GM19239 (cell line): ENCODE data around the gene PRKG1.

Experiments
- DNase-seq: peaks from one replicate; pipeline ENCODE4 v3.0.0; 2011; ENCODE audit warnings: low spot score; ENCODE audit not compliant: insufficient read length
- FAIRE-seq: peaks from 2 replicates; lab custom pipeline; 2011; peaks lifted over from hg19 to GRCh38; lab: Jason Lieb, UNC

PRKG1 gene

DNA sequence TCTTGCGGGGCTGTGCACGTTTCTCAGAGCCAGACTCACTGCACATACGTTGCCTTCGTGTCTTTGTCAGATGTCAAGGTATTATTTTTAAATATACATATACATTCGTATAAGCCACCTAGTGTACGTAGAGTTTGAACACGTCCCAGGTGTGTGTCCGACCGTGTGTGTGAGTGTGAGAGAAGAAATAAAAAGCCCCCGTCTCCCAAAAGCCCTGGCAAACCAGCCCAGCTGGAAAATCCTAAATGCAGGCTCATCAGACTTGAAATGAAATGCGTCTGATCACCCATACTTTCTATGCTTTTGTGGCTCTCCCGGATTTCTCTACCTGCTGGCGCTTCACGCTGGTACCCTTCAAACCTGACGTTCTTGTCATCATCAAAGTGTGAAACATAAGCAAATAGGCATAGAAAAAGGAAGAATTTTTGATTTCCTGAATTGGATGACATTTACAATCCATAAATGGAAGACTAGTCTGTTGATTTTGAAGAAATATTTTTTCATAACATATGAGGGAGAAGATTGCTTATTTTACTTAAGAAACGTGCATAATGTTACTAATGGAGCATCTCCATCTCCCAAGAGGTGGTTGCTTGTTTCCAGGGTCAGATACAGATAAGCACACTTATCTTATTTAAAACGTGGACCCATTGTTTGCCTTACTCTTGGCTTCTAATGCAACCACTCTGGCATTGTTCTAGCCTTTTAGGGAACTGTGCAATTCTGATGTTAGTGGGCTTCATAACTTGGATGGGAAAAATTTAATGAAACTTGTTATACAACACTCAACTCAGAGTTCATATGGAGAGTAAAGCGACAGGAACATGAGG is 971 bp downstream of the PRKG1 start:
- DNase-seq = no peak
- FAIRE-seq = no peak

DNA sequence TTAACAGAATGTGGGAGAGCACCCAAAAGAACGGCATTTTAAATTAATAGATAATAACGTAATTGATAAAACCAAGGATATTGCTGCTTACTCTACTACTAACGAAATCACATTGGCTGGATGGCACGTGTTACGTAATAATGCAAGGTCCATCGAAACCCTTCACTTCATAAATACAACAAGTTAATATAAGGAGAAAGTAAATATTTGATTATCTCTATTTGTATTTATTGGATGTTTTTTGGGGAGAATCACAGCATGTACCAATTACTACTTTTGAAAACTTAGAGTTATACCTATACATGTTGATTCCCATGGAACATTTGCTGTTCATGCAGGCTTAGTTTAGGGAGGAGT is 1.6 kb downstream of the PRKG1 start:
- DNase-seq (no peak), FAIRE-seq (no peak)

DNA sequence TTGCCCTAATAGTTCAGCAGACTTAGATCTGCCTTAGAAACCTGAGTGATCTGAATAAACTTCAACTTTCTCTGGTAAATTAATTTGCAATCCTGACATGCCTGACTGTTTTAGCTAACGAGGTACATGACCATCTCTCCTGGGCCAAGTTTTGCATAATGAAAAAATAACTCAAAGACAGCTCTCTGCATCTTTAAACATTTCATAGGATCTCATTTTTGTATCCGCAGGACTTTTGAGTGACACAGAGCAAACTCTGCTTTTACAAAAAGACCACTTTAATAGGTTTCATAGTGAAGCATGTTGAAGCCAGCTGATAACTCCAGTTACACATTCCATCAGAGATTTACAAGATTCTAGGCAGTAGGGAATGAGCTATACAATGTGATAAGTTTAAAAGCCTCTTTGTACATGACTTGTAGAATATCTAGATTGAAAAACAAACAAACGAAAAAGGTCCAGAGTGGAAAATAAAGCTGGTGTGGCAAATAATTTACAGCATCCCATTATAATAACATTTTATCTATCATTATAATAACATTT is 2.1 kb downstream of the PRKG1 start:
- FAIRE-seq (no peak), DNase-seq (no peak)

DNA sequence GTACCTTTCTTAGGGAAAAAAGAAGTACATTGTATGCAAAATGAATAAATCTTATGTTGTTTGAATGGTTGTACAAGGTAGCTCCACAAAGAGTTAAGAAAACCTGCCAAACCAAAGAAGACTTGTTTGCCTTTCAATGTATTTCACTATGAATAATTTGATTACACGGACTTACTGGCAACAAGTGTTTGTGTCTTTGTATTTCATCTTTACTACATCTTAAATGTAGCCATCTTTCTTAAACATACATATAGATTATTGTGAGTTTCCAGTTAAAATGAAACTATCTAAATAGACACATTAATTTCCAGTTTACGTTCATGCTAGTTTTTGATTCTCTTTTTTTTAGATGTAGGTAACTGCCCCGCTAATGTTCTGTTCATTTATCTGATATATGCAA is 2.8 kb downstream of the PRKG1 start:
- FAIRE-seq (no peak), DNase-seq (no peak)

DNA sequence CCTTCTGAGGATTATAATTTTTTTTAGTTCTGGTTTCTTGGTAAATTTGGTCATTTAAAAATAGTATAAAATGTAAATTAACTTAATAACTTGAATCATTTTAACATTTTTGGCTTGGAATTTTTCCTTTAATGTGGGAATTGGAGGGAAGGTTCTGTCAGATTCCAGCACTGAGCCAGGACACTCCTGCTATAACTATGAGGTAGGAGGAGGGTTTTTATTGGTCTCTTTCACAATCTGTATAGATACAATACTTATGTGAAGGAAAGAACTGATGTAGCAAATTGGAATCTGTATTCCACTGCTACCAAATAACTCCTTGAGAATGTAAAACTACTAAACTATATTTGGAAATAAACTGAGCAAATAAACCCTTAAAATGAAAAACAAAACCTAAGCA is 3.2 kb downstream of the PRKG1 start:
- DNase-seq = no peak
- no peak for FAIRE-seq

DNA sequence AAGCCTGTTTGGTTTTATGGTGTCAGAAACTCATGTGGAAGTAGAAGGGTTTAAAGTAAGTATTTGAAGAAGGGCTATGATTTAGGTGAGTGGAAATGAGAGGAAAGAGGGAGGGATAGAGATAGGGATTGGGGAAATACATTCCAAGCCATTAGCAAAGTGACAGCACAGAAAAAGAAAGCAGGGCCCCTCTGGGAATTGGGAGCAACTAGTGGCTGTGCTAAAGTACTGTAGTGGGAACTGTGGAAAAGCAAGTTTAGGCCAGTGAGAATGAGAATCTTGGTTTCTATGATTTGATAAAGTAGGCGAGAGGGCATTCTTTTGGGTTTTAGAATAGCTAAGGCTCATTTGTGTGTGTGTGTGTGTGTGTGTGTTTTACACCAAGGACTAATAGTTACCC is 5.0 kb downstream of the PRKG1 start:
- DNase-seq = no peak

DNA sequence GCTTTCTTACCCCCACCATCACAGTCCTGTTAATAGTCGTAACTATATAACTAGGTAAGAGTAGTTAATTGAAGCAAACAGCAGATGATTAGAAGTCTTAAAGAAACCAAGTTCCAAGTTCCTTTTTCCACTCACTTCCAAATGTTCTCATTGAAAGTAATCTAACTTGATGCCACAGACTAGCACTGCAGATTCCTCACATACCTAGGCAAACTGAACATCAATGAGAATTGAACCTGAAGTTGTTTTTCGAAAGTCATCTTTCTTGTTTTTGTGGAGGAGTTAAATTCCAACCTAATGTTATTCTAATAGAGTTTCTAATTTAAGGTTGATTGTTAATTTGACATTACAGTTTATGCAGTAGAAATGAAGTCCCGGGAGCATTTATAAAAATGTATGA is 5.5 kb downstream of the PRKG1 start:
- no peak for DNase-seq
- FAIRE-seq = no peak

More for the DNA sequence above, 5.0 kb downstream of the PRKG1 start:
- FAIRE-seq = no peak

DNA sequence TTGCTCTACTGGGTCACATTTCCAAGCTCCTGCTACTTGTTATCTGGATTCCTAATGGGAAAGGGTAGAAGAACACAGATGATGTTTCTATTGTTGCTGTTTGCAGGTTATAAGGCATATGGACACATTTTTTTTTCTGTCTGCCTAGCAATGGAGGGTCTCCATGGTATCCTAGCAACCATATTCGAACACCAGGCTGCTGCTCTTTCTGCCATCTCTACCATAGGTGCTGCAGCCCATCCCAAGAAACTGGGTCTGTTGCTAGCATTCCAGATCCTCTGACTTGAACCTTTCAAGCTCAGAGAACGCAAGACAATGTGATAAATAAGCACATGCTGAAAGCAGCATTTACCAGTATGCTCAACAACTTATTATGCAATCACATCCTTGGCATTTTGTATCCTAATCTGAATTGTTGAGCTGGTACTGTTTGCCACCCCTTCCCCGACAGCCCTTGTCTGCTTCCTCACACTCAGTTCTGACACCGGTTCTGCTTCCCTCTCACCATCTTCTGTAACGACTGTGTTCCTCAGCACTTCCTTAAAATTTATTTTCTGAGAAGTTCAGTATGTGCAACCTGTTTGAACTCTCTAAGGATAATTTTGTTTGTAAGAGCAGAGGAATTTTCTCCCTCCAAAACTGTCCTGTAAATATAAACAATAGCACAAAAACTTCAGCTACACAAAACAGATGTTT is 6.2 kb downstream of the PRKG1 start:
- FAIRE-seq = no peak
- no peak for DNase-seq

DNA sequence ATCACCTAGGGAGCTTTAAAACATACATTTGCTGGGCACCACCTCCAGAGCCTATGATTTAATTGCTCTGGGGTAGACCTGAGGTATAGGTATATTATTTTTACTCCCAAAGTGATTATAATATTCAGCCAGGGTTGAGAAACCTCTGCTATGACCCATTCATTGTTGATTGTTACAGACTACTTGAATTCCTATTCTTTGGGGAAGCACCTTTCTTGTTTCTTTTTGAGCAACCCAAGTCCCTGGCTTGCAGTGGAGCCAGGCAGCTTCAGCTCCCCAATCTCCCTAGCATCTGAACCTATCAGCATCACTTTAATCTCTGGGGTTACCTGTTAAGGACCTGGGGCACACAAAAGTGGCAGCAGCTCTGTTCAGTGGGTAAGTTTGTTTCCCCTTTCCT is 8.6 kb downstream of the PRKG1 start:
- DNase-seq (no peak), FAIRE-seq (no peak)

DNA sequence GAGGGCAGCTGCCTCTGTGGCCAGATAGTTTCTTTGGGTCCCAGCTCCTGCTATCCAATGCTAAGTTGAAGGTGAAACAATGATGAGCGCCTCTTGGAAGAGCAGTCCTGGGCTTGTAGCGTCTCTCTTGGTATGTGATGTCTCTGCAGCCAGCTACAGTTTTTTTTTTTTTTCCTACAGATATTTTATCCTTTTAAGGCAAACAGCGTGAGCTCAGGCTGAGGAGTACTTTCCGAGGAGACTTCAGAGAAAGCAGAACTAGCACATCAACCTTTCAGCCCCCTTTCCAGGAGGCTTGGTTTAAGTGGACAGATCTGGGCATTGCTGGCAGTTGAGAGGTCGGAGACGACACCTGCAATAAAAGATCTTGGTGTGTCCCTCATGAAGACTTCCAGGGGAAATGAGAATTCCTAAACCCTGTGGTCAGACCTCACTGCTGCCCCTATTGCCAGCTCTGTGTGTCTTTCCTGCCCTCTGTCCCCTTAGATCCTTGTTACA is 9.1 kb downstream of the PRKG1 start:
- FAIRE-seq (no peak), DNase-seq (no peak)

DNA sequence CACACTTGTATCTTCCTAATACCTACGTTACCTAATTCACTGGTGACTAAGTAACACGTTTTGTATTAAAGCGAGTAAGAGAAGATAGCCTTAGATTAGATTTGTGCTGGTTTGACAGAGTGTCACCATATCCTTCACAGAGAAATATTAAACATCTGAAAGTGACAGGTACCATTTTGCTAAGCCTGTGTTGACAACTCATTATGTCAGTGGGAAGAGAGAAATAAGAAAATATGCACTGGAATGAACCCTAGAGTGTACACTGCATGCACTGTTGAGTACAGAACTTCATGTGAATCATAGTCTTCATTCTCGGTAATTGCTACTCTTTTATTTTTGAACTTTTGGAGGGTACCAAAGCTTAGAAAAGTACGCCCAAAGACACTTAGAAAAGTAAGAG is 10.9 kb downstream of the PRKG1 start:
- no peak for DNase-seq
- FAIRE-seq = no peak

DNA sequence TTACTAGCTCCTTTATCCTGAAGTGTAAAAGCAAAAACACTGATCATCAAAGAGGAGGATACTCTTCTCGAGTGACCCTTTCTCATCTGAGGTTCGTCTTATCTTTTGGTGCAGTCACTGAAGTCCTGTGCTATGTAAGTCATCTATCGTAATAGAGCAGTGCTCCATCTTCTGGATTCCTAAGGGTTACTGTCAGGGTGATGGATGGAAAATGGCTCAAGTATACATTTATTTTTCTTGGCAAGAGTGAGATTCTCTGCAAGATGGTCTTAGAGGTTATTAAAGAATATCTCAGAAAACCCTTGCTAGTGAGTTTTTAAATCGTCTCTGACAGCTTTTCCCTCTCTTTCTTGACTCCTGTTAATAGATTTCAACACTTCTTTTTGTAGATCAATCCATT is 12.4 kb downstream of the PRKG1 start:
- DNase-seq = no peak
- FAIRE-seq = no peak

DNA sequence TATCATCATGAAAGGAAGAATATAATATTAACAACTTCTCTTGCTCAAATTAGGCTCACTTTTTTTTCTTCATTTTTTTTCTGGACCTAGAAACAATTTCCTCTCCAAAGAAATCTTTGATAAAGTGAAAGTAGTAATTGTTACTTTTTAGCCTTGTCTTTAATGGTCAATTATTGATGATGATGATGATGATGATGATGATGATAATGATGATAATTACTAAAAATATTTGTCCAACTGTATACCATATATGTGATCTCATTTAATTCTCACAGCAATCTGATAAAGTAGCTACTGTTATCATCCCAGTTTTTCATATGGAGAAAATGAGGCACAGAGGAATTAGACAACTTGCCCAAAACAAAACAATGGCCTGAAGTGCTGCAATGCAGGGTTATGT is 12.8 kb downstream of the PRKG1 start:
- no peak for DNase-seq
- FAIRE-seq = no peak

DNA sequence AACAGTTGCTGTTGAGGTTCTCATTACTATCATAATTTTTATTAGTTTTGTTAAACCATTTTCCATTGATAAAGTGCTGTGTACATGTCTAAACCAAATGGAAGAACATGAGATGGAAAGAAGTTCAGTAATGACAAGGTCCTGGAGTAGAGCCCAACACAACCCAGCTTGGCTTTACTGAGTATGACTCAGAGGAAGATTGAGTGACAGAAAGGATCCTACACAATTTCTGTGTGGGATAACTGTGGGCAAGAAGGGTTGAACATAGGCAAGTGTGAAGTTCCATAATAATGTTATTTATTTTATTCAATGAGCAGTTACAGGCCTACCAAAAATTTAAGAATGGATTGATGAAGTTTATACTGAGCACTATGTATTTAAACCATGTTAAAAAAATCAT is 15.9 kb downstream of the PRKG1 start:
- DNase-seq (no peak), FAIRE-seq (no peak)

DNA sequence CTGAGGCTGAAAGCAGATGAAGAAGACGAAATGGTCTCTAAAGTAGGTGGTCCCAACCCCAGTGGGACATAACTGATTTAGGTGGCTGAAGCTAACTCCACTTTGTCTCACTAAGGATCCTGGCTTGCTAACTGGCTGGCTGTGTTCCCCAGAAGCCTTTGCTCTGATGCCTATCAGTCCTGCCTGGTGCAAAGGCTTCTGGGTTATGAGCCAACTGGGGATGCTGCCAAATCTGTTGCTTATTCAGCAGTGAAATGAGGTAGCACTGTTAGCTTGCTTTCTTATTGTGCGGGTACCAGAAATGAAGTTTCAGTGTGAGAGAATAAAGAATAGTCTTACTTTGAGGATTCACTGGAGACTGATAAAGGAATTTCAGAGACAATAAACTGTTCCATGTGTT is 18.1 kb downstream of the PRKG1 start:
- DNase-seq (no peak), FAIRE-seq (no peak)

DNA sequence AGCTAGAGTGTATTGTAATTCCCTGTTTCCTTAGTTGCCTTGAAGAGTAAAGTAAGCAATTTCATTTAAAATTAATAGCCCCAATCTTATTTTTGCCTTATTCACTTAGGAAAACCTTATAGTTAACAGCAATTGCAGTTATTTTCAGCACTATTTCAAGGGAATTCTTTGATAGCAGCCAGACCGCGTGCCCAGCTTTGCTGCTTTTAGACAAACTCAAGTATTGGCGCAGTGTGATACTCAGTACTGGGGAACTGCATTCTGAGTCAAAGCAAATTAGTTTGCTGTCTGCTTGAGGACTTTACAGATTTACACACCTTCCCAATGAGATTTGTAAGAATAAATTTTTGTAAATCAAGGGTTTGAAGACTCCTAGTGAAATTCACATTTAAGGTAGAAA is 21.2 kb downstream of the PRKG1 start:
- DNase-seq = no peak
- no peak for FAIRE-seq

DNA sequence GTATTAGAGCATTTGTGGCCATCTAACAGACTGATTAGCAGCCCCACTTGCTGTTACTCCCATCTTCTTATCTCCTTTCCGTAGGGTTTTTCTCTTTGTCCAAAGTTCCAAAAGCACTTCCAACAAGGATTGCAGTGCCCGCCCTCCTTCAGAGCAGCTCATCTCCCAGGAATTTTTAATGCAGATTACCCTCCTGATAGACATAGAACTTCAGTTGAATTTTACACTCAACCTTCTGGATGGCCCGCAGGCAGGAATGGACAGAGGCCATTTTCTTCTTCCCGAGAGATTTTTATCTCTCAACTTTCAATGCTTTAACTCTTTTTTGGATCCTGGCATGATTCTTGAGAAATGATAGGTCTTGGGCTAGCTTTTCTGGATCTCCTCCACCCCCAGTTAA is 23.3 kb downstream of the PRKG1 start:
- no peak for DNase-seq
- no peak for FAIRE-seq

DNA sequence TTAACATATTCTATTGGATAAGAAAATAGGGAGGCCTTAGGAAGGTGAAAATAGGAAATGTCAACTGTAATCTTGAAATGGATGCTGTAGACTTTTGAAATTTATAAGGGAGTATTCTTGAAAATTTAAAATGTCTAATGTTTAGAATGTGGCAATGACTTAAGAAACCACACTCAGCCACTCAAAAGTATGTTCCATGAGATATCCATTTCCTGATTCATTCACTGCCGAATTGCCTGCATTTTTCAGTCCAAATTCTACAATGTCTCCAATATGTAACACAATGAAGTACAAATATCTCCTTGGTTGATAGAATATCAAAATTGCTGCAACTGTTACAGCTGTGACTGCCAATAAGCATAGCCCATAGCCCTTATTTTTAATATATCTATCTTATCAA is 25.9 kb downstream of the PRKG1 start:
- FAIRE-seq (no peak), DNase-seq (no peak)

DNA sequence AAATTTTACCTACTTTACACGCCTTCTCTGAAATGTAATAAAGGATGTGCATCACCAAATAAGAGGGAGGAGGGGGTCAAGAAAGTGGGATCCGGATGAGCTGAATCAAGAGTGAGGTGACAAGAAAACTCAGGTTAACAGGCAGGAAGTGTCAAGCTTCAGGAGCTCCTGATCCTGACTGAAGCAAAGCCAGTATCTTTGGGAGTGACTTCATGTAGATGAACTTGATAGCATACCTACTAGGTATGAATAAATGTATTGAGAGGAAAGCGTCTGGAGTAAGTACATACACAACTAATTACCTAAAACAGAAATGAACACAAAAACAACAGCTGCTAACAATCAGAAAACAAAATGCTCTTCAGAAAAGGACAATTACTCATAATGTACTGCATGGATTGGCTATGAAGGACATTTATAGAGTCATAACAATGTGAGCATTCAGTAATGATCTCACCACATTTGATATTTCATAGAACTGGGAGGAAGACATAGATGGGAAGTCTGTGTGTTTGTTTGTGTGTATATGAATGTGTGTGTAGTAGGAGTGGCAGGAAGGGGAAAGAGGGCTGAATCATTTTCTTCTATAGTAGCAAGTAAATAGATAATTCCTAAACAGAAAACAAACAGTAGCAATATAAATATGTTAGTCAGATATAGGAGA is 29.4 kb downstream of the PRKG1 start:
- DNase-seq (no peak), FAIRE-seq (no peak)

DNA sequence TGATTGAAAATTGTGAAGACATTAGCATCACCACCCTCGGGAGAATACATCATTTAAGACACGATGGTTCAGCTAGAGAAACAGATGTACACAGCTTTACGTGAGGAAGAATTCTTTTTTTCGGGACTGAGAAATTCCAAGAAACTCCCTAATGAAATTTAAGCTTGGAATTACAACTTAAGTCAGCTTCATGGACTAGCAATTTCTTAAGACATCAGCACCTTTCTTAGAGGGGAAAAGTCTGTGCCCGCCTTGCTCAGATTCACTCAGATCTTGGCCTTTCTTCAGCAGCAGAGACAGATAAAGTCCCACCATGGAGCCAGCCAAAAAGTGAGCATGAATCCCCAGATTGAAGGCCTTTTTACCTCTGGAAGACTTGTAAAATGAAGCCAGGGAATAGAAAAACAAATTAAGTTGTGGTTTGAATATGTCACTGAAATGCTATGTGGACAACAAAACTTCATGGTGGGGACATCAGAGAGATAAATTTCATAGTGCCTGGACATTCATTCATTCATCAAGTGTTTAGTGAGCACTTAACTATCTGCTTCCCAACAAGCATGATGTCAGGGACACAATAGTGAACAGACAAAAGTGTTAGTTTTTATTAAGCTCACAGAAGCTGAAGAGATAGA is 32.1 kb downstream of the PRKG1 start:
- DNase-seq = no peak
- FAIRE-seq = no peak

DNA sequence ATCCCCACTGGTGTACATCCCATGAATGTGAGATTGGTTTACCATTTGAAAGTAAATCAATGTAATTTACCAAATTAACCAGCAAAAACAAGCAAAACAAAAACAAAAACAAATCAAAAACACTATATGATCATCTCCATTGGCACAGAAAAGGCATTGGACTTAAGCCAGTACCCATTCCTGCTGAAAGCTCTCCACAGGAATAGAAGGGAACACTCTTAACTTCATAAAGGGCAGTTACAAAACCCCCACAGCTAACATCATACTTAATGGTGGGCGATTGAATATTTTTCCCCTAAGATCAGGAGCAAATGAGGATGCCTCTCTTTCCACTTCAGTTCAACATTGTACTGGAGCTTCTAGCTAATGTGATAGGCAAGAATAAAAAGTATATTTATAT is 34.1 kb downstream of the PRKG1 start:
- DNase-seq (no peak), FAIRE-seq (no peak)
